GM06990 (cell line): ENCODE measurements around the gene CLVS2.

ENCODE experiments used
- DNase-seq: peaks from one replicate; pipeline ENCODE4 v3.0.0-alpha.2; 2011; ENCODE audit not compliant: insufficient read length; ENCODE audit errors: extremely low read depth
- H3K27me3 ChIP-seq: replicated peaks from 2 replicates; pipeline ENCODE4 v1.6.0; 2011; ENCODE audit warnings: low read length; ENCODE audit not compliant: control insufficient read depth, insufficient read depth
- H3K36me3 ChIP-seq: 2 replicates; pipeline ENCODE4 v1.5.1; 2011; ENCODE audit warnings: low read length; ENCODE audit not compliant: control insufficient read depth, insufficient read depth
- H3K4me3 ChIP-seq: replicated peaks from 2 replicates; pipeline ENCODE4 v1.5.1; 2011; ENCODE audit warnings: low read depth, mild to moderate bottlenecking, control low read depth, low read length
- TF ChIP-seq, protein P1 (sequence below): IDR thresholded peaks from 2 replicates; pipeline ENCODE4 v1.5.1; 2011; ENCODE audit warnings: low read length, control low read depth, mild to moderate bottlenecking, inconsistent platforms; ENCODE audit not compliant: insufficient read depth, poor library complexity, severe bottlenecking

Gene CLVS2

DNA sequence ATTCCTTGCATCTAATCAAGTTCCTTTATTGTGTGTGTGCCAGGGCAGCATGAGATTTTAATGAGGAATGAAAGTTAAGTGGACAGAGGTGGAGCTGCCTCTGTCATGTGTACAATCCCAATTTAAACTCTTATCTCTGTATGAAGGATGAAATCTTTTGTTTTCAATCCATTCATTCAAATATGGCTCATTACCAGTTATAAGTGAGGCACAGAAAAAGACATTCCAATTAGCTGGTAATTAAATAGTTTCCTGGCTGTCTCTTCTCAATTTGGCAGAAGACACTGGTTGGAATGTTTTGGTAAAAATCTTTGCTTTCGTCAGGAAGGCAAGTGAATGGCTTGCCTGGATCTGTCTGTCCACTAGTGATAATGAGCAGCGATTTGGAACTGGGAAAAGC is 46.4 kb downstream of the CLVS2 start:
- TF ChIP-seq, protein P1, sequence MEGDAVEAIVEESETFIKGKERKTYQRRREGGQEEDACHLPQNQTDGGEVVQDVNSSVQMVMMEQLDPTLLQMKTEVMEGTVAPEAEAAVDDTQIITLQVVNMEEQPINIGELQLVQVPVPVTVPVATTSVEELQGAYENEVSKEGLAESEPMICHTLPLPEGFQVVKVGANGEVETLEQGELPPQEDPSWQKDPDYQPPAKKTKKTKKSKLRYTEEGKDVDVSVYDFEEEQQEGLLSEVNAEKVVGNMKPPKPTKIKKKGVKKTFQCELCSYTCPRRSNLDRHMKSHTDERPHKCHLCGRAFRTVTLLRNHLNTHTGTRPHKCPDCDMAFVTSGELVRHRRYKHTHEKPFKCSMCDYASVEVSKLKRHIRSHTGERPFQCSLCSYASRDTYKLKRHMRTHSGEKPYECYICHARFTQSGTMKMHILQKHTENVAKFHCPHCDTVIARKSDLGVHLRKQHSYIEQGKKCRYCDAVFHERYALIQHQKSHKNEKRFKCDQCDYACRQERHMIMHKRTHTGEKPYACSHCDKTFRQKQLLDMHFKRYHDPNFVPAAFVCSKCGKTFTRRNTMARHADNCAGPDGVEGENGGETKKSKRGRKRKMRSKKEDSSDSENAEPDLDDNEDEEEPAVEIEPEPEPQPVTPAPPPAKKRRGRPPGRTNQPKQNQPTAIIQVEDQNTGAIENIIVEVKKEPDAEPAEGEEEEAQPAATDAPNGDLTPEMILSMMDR: no peak
- Histone ChIP-seq H3K4me3 (no peak overlapping the region), H3K36me3 (no peaks in the 10 kb centered on the region), H3K27me3 (no peaks in the 10 kb centered on the region)
- no peak for DNase-seq

DNA sequence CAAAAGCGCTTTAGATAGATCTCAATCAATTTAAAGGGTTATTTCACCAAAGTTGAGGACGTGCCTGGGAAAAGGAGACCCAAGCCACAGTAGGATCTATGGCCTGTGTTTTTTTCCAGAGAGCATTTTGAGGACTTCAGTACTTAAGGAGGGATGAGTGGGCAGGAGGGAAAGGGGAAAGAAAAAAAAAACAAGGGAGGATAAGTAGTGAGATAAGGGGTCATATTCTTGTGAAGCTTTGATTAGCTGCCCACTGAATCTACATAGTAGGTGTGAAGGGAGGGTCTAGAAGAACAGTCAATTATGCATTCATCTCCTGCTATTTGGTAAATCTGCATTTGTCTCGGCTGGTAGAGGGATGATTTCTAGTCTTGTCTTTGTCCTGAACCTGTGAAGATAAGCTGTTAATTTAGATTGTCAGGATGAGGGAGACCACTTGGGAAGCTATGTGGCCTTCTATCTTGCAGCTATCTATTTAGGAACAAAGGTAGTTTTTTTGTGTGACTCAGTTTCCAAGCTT is 48.4 kb downstream of the CLVS2 start:
- DNase-seq: no peak
- Histone ChIP-seq H3K4me3 (no peak overlapping the region), H3K36me3 (no peaks in the 10 kb centered on the region), H3K27me3 (no peaks in the 10 kb centered on the region)
- TF ChIP-seq, protein P1: no peak

DNA sequence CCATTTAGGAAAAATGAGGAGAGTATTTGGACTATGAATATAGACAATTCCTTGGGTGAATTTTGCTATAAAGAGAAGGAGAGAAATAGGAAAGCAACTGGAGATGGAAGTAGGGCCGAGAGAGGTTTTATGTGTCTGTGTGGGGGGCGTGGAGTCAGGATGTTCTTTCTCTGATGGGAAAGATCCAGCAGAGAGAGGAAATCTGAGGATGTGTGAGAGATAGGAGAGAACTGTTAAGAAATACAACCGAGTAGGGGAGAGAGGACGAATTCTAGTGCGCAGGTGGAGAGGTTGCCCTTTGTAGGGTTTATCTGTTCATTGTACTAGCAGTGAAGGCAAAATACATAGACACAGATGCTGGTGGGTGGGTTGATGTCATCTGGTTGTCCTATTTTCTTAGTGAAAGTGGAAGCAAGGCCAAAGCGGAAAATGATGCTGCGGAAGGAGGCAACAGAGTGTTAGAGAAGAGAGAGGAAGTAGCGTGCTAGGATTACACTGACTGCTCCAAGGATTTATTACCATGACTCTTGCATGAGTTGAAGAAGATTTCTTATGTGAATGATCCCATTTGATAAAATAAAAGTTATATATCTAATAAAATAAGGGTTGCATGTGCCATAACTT is 57.7 kb downstream of the CLVS2 start:
- H3K4me3 ChIP-seq: no peak overlapping the region
- no peaks in the 10 kb centered on the region for H3K36me3 ChIP-seq
- no peak for DNase-seq
- no peaks in the 10 kb centered on the region for H3K27me3 ChIP-seq
- TF ChIP-seq, protein P1: no peak

DNA sequence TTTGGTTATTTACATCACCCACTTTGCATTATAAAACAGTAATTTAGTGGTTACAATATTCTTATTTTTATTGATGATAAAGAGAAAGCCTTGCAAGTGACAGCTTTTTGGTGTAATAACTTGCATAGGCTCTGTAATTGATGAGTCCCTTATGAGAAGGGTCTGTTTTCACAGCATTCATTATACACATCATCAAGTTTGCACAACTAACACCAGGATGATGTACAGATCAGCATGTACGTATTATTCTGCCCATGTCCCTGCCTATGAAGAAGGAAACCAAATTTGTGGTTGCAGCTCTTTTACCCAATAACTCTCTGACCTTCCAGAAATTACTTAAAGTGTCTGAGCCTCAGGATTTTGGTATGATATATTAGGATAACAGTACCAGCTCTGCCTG is 59.2 kb downstream of the CLVS2 start:
- DNase-seq: no peak
- TF ChIP-seq, protein P1: no peak

DNA sequence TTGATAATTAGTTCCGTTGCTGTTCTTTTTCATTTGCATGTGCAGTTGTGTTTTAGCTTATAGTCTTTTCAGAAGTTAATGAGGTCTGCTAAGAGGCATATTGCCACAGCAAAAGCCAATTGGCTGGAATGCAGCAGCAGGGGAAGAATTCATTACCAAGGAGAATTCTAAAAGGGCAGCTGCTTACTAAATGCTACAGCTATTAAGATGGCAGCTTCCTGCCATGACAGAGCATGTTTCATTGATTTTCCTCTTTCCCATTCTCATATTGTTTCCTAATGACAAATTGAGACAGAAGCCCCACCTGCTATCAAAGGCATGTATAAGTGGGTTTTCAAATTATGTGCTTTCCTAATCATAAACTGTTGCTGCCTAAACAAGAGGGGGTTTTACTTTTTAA is 66.6 kb downstream of the CLVS2 start:
- DNase-seq: no peak
- Histone ChIP-seq H3K36me3 (no peaks in the 10 kb centered on the region), H3K4me3 (no peak overlapping the region), H3K27me3 (no peaks in the 10 kb centered on the region)
- TF ChIP-seq, protein P1: no peak

More for the DNA sequence above, 59.2 kb downstream of the CLVS2 start:
- no peak overlapping the region for H3K4me3 ChIP-seq
- H3K27me3 ChIP-seq: no peaks in the 10 kb centered on the region
- no peaks in the 10 kb centered on the region for H3K36me3 ChIP-seq

DNA sequence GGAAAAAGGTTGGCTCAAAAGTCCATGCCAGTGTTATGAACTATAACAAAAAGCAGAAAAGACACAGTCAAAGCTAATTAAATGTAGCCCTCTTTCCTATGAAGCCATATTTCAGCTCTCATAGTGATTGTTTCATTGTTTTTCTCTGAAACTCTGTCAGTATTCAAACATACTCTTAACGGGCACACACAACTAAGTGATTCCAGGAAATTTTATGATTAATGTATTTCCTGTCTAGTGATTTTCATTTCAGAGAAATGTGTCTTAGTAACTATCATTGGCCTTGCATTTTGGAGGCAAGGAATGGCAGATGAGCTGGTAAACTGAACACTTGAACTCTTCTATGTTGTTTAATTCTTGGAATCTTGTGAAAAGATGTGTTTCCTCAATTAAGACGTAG is 68.0 kb downstream of the CLVS2 start:
- no peaks in the 10 kb centered on the region for H3K36me3 ChIP-seq
- no peaks in the 10 kb centered on the region for H3K27me3 ChIP-seq
- TF ChIP-seq, protein P1: no peak
- no peak overlapping the region for H3K4me3 ChIP-seq
- no peak for DNase-seq
